GM12892 (cell line): ENCODE results near the gene FILIP1L.

Experiments used
- DNase-seq: peaks from one replicate; pipeline ENCODE4 v3.0.0; 2011; ENCODE audit not compliant: insufficient read length
- FAIRE-seq: peaks from 2 replicates; lab custom pipeline; 2011; peaks lifted over from hg19 to GRCh38; lab: Jason Lieb, UNC
- POLR2A ChIP-seq: IDR thresholded peaks from 2 replicates; pipeline ENCODE4 v1.6.1; 2011; ENCODE audit warnings: low read depth, low read length, control low read depth
- POLR2AphosphoS5 ChIP-seq: IDR thresholded peaks from 2 replicates; pipeline ENCODE4 v1.6.1; 2011; ENCODE audit warnings: low read depth, low read length, control low read depth
- TAF1 ChIP-seq: IDR thresholded peaks from 2 replicates; pipeline ENCODE4 v1.6.1; 2011; ENCODE audit warnings: low read depth, mild to moderate bottlenecking, control low read depth, low read length, borderline replicate concordance

Gene FILIP1L

DNA sequence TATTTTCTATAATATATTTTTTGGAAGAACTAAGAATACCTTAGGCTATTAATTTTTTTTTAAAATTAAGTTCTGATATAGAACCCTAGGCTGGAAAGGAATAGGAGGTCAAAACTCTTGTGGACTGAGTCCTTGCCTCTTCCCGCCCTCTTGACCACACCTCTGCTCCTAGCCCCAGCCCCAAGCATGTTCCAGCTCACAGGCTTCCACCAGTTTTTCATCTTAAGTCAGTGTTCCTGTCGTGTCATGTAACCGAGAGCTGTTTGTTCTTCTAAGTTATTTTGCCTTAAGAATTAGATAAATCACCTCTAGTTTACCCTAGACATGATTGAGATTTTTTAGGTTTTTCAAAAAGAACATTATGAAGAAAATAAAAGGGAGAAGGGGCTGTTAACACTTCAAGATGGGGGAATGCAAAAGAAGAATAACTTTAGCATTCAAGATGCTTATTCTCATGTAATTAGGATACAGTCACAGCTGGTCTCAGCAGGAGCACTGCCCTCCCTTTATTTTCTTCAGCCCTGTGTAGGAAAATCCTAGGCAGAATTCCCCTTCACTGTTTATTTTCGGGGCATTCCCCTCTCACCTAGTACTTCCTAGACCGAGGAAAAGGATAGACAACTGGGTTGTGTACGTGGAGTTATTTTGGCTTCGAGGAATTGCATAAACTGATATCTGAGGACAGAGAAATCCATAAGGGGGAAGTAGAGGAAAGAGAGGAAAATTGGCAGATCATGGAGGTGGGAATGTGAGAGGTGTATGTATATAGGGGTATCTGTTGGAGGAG, 186.4 kb downstream of the FILIP1L start:
- TF ChIP-seq POLR2A (no peak), TAF1 (no peak), POLR2AphosphoS5 (no peak)
- FAIRE-seq = peak; percentile 38
- no peak for DNase-seq

- no peak for FAIRE-seq
- TF ChIP-seq TAF1 = no peak
- TF ChIP-seq POLR2AphosphoS5 = no peak
- no peak for TF ChIP-seq POLR2A
- no peak for DNase-seq
Observed at GRCh38 chr3:99925584-99926230, 188.6 kb downstream of the FILIP1L start.

GRCh38 chr3:99923873-99924272, 190.4 kb downstream of the FILIP1L start:
- FAIRE-seq = no peak
- no peak for DNase-seq
- no peak for TF ChIP-seq POLR2AphosphoS5

DNA sequence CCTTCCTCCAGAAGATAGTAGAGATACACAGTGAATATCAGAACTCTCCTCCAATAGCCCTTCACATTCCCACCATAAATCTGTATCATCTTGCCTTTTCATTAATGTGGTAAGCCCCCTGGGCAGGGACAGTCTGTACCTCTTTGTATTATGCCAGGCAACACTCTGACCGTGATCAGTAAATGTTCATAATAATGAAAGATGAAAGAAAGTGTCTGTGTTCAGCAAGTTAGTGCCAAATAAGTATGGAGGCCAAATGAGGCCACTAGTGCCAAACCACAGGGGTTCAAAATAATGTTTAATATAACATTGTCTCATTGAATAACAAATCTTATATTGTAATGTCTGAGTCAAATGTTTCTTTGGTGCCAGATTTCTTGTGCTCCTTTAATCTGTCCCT, 192.3 kb downstream of the FILIP1L start:
- DNase-seq (no peak), FAIRE-seq (no peak)
- no peak for TF ChIP-seq POLR2AphosphoS5
- no peak for TF ChIP-seq POLR2A
- TF ChIP-seq TAF1 = no peak

- TF ChIP-seq TAF1 (no peak), POLR2A (no peak), POLR2AphosphoS5 (no peak)
- FAIRE-seq (no peak), DNase-seq (no peak)
Observed at GRCh38 chr3:99921377-99921695, 193.0 kb downstream of the FILIP1L start.

DNA sequence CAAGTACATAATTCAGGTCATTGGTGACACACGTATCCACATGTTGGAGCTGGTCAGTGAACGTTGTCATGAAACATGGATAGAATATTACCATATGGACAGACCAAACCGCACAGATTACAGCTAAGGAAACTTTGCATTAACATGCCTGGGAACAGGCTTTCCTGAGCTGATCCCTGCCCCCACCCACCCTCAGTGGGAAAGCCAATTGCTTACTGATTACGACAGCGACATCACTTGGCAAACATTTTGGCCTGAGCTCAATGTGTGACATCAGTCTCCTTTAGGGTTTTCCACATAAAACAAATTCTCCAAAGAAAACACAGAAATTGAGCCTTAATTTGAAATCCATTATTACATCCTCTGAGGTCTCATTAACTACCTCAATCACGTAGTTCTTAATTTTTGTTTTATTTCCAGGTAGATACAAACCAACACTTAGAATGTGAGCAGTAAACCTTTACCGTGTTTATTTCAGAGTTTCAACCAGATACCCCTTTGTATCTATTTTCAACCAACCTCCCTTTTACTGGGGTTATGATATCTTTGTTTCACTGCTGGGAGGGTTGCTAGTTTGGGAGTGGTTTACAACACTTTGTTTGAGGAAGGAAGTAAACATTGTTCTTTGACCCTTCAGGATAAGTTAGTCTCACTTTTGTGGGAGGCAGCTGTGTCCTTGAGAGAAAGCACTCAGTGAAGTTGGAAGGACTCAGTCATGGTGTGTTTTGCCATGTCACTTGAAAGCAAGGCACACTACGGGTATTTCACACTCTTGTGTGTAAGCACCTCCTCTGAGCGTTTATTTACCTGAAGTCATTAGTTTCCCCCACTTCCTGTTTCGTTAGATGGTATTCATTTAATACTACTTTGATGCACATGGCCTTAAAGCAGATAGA, 193.6 kb downstream of the FILIP1L start:
- TF ChIP-seq TAF1 (no peak), POLR2A (no peak), POLR2AphosphoS5 (no peak)
- no peak for DNase-seq
- peak; percentile 82 for FAIRE-seq

- no peak for DNase-seq
- FAIRE-seq = no peak
Observed at GRCh38 chr3:99919694-99920093, 194.6 kb downstream of the FILIP1L start.

DNA sequence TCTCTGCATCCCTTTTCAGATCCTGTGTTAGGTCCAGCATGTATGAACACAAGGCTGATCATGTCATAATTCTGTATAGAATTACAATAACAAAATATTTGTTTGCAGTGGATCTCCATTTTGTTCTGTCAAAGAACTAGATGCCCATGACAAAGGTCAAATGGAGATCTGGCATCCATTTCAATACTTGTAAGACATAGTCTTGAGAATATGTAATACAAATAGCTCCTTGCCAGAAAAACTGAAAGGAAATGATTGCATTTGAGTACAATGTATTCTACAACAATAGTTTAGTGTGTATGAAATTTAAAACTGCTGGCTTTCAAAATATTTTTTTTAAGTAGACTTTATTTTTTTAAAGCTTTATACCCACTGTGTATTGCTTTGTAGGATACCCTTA, 195.6 kb downstream of the FILIP1L start:
- DNase-seq (no peak), FAIRE-seq (no peak)

More at GRCh38 chr3:99919694-99920093, 194.6 kb downstream of the FILIP1L start:
- TF ChIP-seq POLR2A = no peak
- TF ChIP-seq TAF1 = no peak
- TF ChIP-seq POLR2AphosphoS5 = no peak

GRCh38 chr3:99915906-99916432, 198.3 kb downstream of the FILIP1L start:
- FAIRE-seq (no peak), DNase-seq (no peak)
- TF ChIP-seq POLR2AphosphoS5 (no peak), TAF1 (no peak), POLR2A (no peak)

More for the DNA sequence above, 195.6 kb downstream of the FILIP1L start:
- TF ChIP-seq POLR2A = no peak
- no peak for TF ChIP-seq TAF1
- TF ChIP-seq POLR2AphosphoS5 = no peak

- FAIRE-seq (no peak), DNase-seq (no peak)
- no peak for TF ChIP-seq POLR2AphosphoS5
- TF ChIP-seq POLR2A = no peak
- no peak for TF ChIP-seq TAF1
Observed at GRCh38 chr3:99911433-99911832, 202.9 kb downstream of the FILIP1L start.

DNA sequence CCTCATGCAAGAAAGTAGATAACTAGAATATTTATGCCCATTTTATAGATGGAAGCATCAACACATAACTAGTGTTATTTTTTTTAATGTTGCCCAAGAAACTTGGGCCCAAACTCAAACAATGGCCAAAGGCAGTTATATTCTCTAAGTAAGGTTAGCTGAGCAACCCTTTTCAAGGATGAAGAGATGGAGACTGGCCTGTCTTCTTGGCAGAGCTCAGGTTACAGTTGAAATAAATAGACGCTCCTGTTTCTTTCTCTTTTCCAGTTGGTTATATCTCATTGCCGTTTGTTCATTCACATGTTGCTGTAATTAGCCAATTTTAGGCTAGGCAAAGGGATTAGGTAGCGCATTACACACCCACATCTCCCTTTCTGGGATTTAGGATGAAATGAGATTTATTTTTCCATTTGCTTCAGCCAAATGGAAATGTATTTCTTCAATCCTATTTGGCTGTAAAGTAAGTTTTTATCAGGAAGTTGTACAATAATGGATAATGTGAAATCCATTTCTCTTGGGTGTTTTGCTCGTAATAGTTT, 203.5 kb downstream of the FILIP1L start:
- FAIRE-seq = no peak
- DNase-seq = no peak
- TF ChIP-seq POLR2AphosphoS5 = no peak
- TF ChIP-seq POLR2A = no peak
- no peak for TF ChIP-seq TAF1
